HG02943 (cell line): Measurements from ENCODE around the gene SBK3.

Source experiments
- ATAC-seq: cut with Tn5 transposase; IDR thresholded peaks from one replicate; pipeline ENCODE4 v1.9.1; 2021; ENCODE audit warnings: mild to moderate bottlenecking, low read depth, moderate library complexity; ENCODE audit not compliant: unreplicated experiment

SBK3 gene

DNA sequence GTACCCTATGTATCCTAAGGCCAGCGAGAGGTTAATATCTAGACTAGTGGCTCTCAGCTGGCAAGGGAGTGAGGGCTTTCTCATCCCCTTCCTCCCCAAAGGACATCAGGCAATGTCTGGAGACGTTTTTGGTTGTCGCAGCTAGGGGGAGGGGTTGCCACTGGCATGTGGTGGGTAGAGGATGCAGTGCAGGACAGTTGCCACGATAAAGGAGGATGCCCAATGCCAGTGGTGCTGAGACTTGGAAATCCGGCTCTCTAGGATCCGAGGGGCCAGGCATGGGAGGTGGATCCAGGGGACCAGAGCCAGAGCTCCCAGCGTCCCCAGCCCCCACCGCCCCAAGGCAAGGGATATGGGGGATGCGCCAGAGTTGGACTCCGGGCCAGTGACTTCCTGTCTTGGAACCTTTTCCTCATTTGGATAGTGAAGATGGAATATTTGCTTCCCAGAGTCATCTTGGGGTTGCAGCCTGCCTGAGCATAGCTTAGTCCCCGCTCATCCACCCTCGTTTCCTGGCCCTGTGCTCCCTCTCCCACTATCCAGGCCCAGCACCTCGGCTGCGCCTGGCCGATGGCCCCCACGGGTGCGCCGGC, 52.2 kb downstream of the SBK3 start:
- ATAC-seq = no peak

DNA sequence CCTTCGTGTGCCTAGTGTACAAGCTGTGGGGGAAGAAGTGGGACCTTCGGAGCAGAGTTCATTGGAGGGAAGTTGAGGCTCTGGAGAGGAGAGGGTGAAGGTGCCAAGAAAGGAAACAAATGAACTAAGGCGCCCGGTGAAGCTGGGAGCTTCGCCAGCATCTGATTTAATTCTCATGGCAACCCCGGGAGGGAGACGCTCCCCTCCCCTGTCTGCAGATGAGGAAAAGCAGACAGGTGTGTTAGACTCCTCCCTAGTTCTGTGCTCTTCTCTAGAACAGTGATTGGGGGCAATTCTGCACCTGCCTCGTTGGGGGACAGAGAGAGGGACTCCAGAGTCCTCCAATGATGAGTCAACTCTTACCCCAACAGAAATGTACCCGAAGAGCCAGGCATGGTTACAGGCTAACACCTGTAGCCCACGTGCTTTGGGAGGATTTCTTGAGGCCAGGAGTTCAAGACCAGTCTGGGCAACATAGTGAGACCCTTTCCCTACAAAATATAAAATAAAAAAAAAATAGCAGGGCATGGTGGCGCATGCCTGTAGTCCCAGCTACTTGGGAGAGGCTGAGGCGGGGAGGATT, 52.9 kb downstream of the SBK3 start:
- ATAC-seq = no peak

DNA sequence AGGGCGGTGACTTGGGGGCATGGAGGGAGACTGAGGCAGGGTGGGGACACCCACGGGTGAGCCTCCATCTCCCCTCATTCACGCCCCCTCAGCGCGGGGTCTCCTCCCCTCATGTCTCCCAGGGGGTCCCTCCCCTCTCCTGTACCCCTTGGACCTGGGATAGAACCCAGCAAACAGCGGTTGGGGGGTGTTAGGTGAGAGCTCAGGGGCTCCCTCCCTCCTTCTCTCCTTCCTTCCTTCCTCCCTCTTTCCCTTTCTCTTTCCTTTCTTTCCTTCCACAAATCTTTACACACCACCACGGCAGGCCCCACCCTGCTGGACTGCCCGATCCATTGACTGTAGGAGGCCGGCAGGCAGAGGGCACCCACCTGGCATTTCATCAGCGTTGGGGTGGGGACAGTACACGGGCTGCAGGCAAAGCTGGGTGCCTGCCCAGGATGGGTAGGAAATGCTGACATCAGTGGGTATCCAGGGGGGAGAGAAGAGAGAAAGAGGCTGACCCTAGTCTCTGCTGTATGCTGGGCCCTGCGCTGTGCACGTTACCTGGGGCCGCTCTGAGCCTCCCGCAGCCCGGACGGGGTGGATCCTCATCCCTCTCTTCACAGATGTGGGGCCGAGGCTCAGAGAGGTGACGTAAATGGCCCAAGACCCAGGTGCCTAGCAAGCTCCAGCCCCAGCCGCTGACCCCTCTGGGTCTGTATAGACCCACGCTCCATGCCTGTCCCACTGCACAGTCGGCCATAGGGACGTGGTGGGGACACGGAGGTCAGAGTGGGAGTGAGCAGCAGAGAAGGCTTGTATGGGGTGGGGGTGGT, 53.6 kb downstream of the SBK3 start:
- no peak for ATAC-seq
